Measurements from ENCODE around the gene P4HA1.

- TF ChIP-seq TAF1 (IDR thresholded peaks at IDR 0.05; ENCODE audit: low read depth) (no peak), EZH2 (IDR thresholded peaks at IDR 0.05; ENCODE audit: borderline replicate concordance, insufficient read depth, low read length, poor library complexity, severe bottlenecking) (no peak), CTCF (IDR thresholded peaks at IDR 0.05; ENCODE audit: poor library complexity, severe bottlenecking) (no peak), EP300 (conservative IDR thresholded peaks at IDR 0.05; ENCODE audit: poor library complexity, severe bottlenecking) (no peak)
Observed at GRCh38 chr10:73134727-73135126, 38.1 kb upstream of the P4HA1 start.
